ENCODE results near the gene TEX19.
"Not testable (repeated sequence)": the region's sequence is repeated elsewhere in the genome, so short reads cannot be mapped to it uniquely, and the experiment has no call there.

The TEX19 gene

GRCh38 chr17:82338858-82339633 is 20.0 kb upstream of the TEX19 start:
- DNase-seq (ENCODE audit: low spot score) = no peak

DNA sequence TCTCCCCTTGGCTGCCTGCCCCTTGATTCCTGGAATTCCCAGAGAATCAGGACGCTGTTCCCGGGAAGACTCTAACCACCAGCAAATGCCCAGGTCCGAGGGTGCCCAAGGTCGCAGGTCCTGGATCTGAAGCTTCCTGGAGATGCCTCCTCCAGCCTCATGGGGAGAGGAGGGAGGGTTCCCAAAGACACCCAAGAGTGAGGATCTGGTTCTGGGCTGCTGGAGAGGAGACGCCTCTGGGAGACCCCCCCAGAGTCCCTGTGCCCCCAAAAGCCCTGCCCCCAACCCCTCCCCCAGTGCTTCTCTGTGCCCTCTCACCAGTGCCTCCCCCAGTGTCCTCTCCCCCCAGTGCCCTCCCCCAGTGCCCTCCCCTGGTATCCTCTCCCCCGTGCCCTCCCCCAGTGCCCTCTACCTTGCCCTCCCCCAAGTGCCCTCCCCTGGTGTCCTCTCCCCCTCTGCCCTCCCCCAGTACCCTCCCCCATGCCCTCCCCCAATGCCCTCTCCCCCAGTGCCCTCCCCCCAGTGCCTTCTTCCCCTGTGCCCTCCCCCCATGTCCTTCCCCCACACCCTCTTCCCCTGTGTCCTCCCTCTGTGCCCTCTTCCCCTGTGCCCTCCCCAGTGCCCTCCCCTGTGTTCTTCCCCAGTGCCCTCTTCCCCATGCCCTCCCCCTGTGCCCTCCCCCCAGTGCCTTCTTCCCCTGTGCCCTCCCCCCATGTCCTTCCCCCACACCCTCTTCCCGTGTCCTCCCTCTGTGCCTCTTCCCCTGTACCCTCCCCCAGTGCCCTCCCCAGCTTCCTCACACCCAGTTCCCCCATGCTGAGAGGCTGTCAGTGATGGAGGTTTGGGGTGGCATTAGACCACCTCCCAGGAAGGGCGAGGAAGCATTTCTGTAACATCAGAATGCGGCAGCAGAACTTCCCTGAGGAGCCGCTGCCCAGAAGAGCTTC is 19.1 kb upstream of the TEX19 start:
- no peak for DNase-seq (ENCODE audit: low spot score)

GRCh38 chr17:82342361-82343079 is 16.5 kb upstream of the TEX19 start:
- no peak for DNase-seq (ENCODE audit: low spot score)

GRCh38 chr17:82343560-82343959 is 15.5 kb upstream of the TEX19 start:
- DNase-seq (ENCODE audit: low spot score) = no peak

DNA sequence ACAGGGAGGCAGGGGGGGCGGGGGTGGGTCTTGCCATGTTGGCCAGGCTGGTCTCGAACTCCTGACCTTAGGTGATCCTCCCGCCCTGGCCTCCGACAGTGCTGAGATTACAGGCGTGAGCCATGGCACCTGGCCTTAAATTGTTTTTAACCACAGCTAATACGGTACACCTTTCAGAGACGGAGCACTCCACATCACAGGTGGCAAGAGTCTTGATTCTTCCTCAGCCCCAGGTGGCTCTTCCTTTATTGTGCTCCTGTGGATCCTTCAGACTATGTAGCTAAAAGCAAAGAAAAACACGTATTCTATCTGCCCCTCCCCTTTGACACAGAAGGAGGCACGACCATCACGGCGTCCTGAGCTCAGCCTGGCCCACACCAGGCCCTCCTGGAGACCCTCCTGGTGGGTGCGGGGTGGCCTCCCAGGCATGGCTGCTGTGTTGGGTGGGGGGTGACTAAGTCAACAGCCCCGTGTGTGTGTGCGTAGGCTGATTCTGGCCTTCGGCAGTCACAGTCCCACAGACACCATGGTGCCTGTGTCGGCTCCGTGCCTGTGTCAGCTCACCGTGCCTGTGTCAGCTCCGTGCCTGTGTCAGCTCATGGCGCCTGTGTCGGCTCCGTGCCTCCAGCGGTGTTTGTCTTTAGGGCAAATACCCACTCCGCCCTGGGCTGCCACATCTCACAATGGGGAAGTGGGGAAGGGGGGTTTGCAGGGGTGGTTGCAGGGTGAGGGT is 14.7 kb upstream of the TEX19 start:
- no peak for DNase-seq (ENCODE audit: low spot score)

- DNase-seq (ENCODE audit: low spot score) = no peak
Observed at GRCh38 chr17:82345151-82345976, 13.7 kb upstream of the TEX19 start.

DNA sequence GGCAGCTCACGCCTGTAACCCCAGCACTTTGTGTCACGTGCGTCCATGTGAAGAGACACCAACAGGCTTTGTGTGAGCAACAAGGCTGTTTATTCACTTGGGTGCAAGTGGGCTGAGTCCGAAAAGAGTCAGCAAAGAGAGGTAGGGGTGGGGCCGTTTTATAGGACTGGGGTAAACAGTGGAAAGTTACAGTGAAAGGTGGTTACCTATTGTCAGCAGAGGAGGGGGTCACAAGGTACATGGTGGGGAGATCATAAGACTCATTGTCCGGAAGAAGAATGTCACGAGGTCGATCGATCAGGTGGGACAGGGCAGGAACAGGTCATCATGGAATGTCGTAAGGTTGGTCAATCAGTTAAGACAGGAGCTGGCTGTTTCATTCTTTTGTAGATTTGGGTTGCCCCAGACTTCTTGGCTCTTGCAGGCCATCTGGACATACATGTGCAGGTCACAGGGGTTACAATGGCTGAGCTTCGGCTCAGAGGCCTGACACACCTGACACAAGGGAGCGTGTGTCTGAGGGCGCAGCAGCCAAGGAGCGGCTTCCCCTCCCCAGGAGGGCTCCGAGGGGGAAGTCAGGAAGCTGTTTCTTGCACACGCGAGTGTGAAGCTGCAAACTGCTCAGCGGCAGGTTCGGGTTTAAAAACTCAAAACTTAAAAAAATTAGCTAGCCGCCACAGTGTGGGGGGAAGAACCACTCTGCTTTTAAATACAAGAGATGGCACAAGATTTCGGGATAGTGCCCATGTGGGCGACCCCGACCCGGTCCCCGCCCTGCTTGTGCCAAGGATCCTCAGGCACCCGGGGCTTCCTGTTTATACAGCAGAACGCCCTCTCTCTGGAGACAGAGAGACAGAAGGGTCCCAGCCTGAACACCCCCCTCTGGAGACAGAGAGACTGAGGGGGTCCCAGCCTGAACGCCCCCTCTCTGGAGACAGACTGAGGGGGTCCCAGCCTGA is 12.4 kb upstream of the TEX19 start:
- DNase-seq (ENCODE audit: low spot score) = no peak

GRCh38 chr17:82347994-82348393 is 11.1 kb upstream of the TEX19 start:
- not testable (repeated sequence) for DNase-seq (ENCODE audit: low spot score)

GRCh38 chr17:82348434-82348833 is 10.6 kb upstream of the TEX19 start:
- no peak for DNase-seq (ENCODE audit: low spot score)

GRCh38 chr17:82348866-82349265 is 10.2 kb upstream of the TEX19 start:
- DNase-seq (ENCODE audit: low spot score) = no peak

DNA sequence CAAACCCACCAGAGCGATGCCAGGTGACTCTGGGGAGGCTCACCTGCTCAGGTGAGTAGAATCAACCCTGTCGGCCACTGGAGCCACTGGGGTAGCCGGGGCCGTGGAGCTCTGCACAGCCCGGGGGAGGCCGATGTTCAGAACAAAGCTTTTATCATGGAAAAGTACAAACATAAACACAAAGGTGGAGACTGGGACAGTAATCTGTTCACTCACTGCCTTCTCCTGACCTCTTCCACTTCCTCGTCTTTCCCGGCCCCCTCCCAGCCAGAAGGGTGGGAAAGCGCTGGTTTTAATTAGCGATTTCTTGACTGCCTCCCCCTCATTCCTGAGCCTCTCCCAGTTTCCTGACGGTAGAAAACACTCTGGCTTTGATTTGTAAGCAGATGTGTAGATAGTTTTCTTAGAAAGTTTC is 9.8 kb upstream of the TEX19 start:
- DNase-seq (ENCODE audit: low spot score) = no peak

DNA sequence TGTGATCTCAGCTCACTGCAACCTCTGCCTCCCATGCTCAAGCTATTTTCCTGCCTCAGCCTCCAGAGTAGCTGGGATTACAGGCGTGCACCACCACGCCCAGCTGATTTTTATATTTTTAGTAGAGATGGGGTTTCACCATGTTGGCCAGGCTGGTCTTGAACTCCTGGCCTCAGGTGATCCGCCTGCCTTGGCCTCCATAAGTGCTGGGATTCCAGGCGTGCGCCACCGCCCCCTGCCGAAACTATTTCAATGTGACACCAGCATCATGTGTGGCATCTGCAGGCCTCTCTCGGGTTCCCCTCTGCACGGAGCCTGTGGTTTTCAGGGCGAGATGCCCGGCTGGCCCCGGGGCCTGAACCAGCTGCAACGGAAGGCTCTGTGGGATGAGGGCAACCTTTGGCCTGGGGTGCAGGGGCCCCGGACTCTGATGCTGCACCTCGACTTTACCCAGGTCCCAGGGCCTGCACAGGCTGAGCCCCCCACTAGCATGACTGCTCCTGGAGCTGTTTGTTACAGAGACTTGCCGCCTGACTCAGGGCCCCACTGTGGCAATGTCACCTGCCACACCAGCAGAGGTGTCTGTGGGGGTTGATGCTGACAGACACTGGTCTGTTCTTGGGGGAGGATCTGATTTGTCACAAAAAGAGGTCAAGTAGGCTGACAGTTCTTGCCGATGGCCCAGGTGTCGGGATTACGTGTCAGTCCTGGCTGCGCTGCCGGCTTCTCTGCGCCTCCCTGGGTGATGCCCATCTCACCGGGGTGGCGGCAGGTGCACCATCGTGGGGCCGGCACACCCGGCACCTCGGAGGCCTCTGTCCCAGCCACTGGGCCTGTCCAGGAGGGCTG is 8.6 kb upstream of the TEX19 start:
- DNase-seq (ENCODE audit: low spot score) = no peak

GRCh38 chr17:82351254-82351712 is 7.8 kb upstream of the TEX19 start:
- no peak for DNase-seq (ENCODE audit: low spot score)

DNA sequence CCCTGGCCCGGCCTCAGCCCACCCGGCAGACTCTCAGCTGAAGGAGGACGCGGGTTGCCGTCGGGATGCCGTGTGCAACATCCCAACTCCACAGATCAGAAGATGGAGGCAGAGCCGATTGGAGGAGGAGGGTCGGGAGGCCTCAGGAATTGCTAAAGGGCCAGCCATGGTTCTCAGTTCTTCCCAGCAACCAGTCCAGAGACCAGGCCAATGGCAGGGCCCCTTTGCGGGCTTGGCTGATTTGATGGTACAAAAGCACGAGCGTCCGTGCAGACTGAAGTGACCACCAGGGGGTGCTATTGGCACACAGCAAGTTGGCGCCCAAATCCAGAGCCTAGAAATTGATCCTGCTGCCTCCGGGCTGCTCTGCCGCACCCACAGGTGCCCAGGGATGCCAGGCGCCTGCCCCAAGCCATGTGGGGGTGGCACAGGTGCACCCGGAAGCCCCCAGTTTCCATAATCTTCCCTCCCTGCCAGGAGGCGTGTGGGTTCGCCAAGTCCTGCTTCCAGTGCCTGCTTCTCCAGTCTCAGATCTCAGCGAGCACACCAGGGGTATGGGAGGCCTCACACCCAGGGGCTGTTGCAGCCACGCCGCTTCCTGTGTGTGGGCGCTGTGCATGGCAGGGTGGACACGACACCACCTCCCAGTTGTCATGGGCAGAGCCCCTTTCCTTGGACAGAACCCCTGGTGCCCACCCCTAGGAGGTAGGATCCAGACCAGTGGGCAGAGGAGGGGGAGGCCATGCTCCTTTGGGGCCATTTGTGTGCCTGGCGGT is 7.1 kb upstream of the TEX19 start:
- peak; percentile 80 for DNase-seq (ENCODE audit: low spot score)

GRCh38 chr17:82353484-82353883 is 5.6 kb upstream of the TEX19 start:
- no peak for DNase-seq (ENCODE audit: low spot score)

GRCh38 chr17:82354804-82355308 is 4.2 kb upstream of the TEX19 start:
- DNase-seq (ENCODE audit: low spot score) = no peak

DNA sequence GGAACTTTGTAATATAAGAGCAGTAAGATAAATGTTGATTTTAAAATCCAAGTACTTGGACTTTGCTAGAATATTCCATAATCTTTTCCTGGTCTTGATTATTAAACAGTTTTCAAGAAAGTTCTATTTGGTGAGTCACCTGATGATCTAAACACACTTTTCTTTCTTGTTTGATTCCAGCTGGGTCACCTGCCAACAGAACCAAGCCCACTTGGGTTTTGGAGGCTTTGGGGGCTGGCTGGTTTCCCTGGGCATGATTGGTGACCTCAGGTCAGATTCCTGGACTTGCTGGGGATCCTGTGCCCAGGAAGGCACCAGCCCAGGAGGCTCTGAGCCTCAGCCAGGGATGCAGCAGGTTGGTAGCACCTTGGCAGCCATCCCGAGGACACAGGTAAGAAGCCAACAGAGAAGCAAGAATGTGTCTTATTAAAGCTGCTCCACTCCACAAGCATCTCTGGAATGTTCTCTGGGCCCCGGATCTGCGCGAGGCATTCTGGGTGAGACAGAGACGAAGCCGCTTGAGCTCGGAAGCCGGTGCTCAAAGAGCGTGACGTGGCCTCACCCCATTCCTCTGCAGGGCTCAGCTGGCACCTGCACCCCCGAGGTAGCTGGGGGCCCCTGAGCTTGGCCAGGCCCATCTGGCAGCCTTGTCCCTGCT is 3.1 kb upstream of the TEX19 start:
- no peak for DNase-seq (ENCODE audit: low spot score)

Data from CD4-positive, alpha-beta T cell treated with Interleukin-6 at 100 ng/mL for 8 hours (primary cell).